Stomach (tissue), 4 donors: Measurements from ENCODE around the gene RNASEH2B.

Source experiments
- CTCF ChIP-seq, 7 experiments: fragments of 450-650 bp in 4 of 7; fragments of 200-600 bp in 3 of 7; sonication (generic) in 3 of 7; IDR thresholded peaks; one replicate each; pipeline ENCODE4 v1.5.1; 2016 to 2019; ENCODE audit warnings: antibody characterized with exemption in 7 of 7, control low read depth in 2 of 7, mild to moderate bottlenecking in 1 of 7
- EP300 ChIP-seq: sonication (generic); formaldehyde crosslinking; IDR thresholded peaks from one replicate; pipeline ENCODE4 v1.6.1; 2017; ENCODE audit warnings: antibody characterized with exemption

- TF ChIP-seq CTCF (IDR thresholded peaks at IDR 0.05): no peak
- no peak for TF ChIP-seq EP300
Observed at GRCh38 chr13:50912851-50913250, 3.3 kb downstream of the RNASEH2B start.
